Mononuclear cell (primary cell): Measurements from ENCODE around the gene FAM20C. TPM values are rescaled to one million over a fixed set of nuclear protein-coding genes. Genes with fewer than 3 reads are reported as not detected.
"Not testable (repeated sequence)": the region's sequence is repeated elsewhere in the genome, so short reads cannot be mapped to it uniquely, and the experiment has no call there.

ENCODE experiments used
- H3K27me3 ChIP-seq: 2 replicates; pipeline ENCODE4 v1.6.0; 2011; ENCODE audit warnings: low read length, control low read depth; ENCODE audit not compliant: insufficient read depth
- H3K4me1 ChIP-seq: 2 replicates; pipeline ENCODE4 v1.5.1; 2011; ENCODE audit warnings: mild to moderate bottlenecking, low read length, control low read depth; ENCODE audit not compliant: insufficient read depth
- H3K4me3 ChIP-seq: 2 replicates; pipeline ENCODE4 v1.5.1; 2011; ENCODE audit warnings: mild to moderate bottlenecking, low read length, moderate library complexity
- H3K9me3 ChIP-seq: 2 replicates; pipeline ENCODE4 v1.5.1; 2011; ENCODE audit warnings: low read depth, mild to moderate bottlenecking, control low read depth, low read length
- total RNA-seq: library from RNA; depleted of rRNA; stranded (reverse); fragments of >200 nt; gene quantifications from one replicate; pipeline ENCODE4 v1.2.3, GENCODE V29; 2012

Gene FAM20C
- total RNA-seq, 1 donor: 15.3 TPM

GRCh38 chr7:261341-262250 is 69.2 kb downstream of the FAM20C start:
- Histone ChIP-seq H3K4me3 (no peak overlapping the region), H3K4me1 (no peaks in the 10 kb centered on the region), H3K27me3 (no peaks in the 10 kb centered on the region), H3K9me3 (no peaks in the 10 kb centered on the region)

GRCh38 chr7:262251-262572 is 69.8 kb downstream of the FAM20C start:
- no peaks in the 10 kb centered on the region for H3K9me3 ChIP-seq
- no peaks in the 10 kb centered on the region for H3K4me1 ChIP-seq
- H3K27me3 ChIP-seq: no peaks in the 10 kb centered on the region
- H3K4me3 ChIP-seq: no peak overlapping the region

- H3K9me3 ChIP-seq, H3K4me1 ChIP-seq, H3K27me3 ChIP-seq, H3K4me3 ChIP-seq: not testable (repeated sequence)
Observed at GRCh38 chr7:262631-263311, 70.4 kb downstream of the FAM20C start.

- not testable (repeated sequence) for H3K4me3 ChIP-seq, H3K4me1 ChIP-seq, H3K9me3 ChIP-seq, H3K27me3 ChIP-seq
Observed at GRCh38 chr7:263483-264351, 71.3 kb downstream of the FAM20C start.

GRCh38 chr7:264541-265191 is 72.3 kb downstream of the FAM20C start:
- Histone ChIP-seq H3K4me1 (no peaks in the 10 kb centered on the region), H3K4me3 (no peak overlapping the region), H3K9me3 (no peaks in the 10 kb centered on the region), H3K27me3 (no peaks in the 10 kb centered on the region)

GRCh38 chr7:265192-265997 is 73.0 kb downstream of the FAM20C start:
- no peaks in the 10 kb centered on the region for H3K4me1 ChIP-seq
- H3K27me3 ChIP-seq: no peaks in the 10 kb centered on the region
- H3K4me3 ChIP-seq: no peak overlapping the region
- no peaks in the 10 kb centered on the region for H3K9me3 ChIP-seq

- H3K9me3 ChIP-seq: no peaks in the 10 kb centered on the region
- H3K27me3 ChIP-seq: no peaks in the 10 kb centered on the region
- H3K4me3 ChIP-seq: no peak overlapping the region
- no peaks in the 10 kb centered on the region for H3K4me1 ChIP-seq
Observed at GRCh38 chr7:265998-266850, 73.9 kb downstream of the FAM20C start.

GRCh38 chr7:266851-267840 is 74.8 kb downstream of the FAM20C start:
- Histone ChIP-seq H3K4me1 (no peaks in the 10 kb centered on the region), H3K27me3 (no peaks in the 10 kb centered on the region), H3K4me3 (no peak overlapping the region), H3K9me3 (no peaks in the 10 kb centered on the region)

GRCh38 chr7:268991-269390 is 76.6 kb downstream of the FAM20C start:
- H3K9me3 ChIP-seq: no peaks in the 10 kb centered on the region
- no peaks in the 10 kb centered on the region for H3K4me1 ChIP-seq
- no peak overlapping the region for H3K4me3 ChIP-seq
- H3K27me3 ChIP-seq: no peaks in the 10 kb centered on the region

- H3K4me1 ChIP-seq: no peaks in the 10 kb centered on the region
- no peaks in the 10 kb centered on the region for H3K27me3 ChIP-seq
- H3K4me3 ChIP-seq: no peak overlapping the region
- no peaks in the 10 kb centered on the region for H3K9me3 ChIP-seq
Observed at GRCh38 chr7:269721-270120, 77.3 kb downstream of the FAM20C start.

- Histone ChIP-seq H3K27me3 (no peaks in the 10 kb centered on the region), H3K4me1 (no peaks in the 10 kb centered on the region), H3K4me3 (no peak overlapping the region), H3K9me3 (no peaks in the 10 kb centered on the region)
Observed at GRCh38 chr7:270351-270983, 78.1 kb downstream of the FAM20C start.
